Endodermal cell (in vitro differentiated cells): ENCODE results near the gene RAD23B. TPM values are rescaled to one million over a fixed set of nuclear protein-coding genes. Genes with fewer than 3 reads are reported as not detected.

Experiments used
- DNase-seq: peaks from one replicate; pipeline ENCODE4 v3.0.0-alpha.2; 2017
- H3K27ac ChIP-seq: 2 replicates; pipeline ENCODE4 v1.5.1; 2013; ENCODE audit warnings: mild to moderate bottlenecking, low read depth, low read length, moderate library complexity
- H3K27me3 ChIP-seq: 2 replicates; pipeline ENCODE4 v1.6.1; 2013; ENCODE audit warnings: mild to moderate bottlenecking, low read length, moderate library complexity; ENCODE audit not compliant: insufficient read depth, control insufficient read depth, poor library complexity, severe bottlenecking
- H3K36me3 ChIP-seq: 2 replicates; pipeline ENCODE4 v1.7.0; 2013; ENCODE audit warnings: mild to moderate bottlenecking, low read length, moderate library complexity; ENCODE audit not compliant: control insufficient read depth, insufficient read depth
- H3K4me1 ChIP-seq: one replicate; pipeline ENCODE4 v1.7.0; 2013; ENCODE audit warnings: low read length; ENCODE audit not compliant: control insufficient read depth, insufficient read depth
- H3K4me3 ChIP-seq: 2 replicates; pipeline ENCODE4 v1.5.1; 2013; ENCODE audit warnings: mild to moderate bottlenecking, low read length, moderate library complexity
- H3K9ac ChIP-seq: 2 replicates; pipeline ENCODE4 v1.6.1; 2013; ENCODE audit warnings: mild to moderate bottlenecking, low read length, moderate library complexity; ENCODE audit not compliant: poor library complexity, severe bottlenecking; ENCODE audit errors: extremely low read depth
- H3K9me3 ChIP-seq: 2 replicates; pipeline ENCODE4 v1.6.1; 2013; ENCODE audit warnings: mild to moderate bottlenecking, low read length, moderate library complexity; ENCODE audit not compliant: control insufficient read depth
- H3K27ac Mint-ChIP-seq: 2 replicates; pipeline ENCODE4 v1.8.0; 2020; ENCODE audit warnings: mixed read lengths
- H3K27me3 Mint-ChIP-seq: 2 replicates; pipeline ENCODE4 v1.8.0; 2021; ENCODE audit warnings: mild to moderate bottlenecking, mixed read lengths; ENCODE audit not compliant: insufficient read depth
- H3K36me3 Mint-ChIP-seq: 2 replicates; pipeline ENCODE4 v1.8.0; 2020; ENCODE audit warnings: low read depth, mixed read lengths
- H3K4me1 Mint-ChIP-seq: 2 replicates; pipeline ENCODE4 v1.8.0; 2020; ENCODE audit warnings: mixed read lengths
- H3K4me3 Mint-ChIP-seq: 2 replicates; pipeline ENCODE4 v1.8.0; 2020; ENCODE audit warnings: mild to moderate bottlenecking, moderate library complexity, mixed read lengths
- H3K9me3 Mint-ChIP-seq: 2 replicates; pipeline ENCODE4 v1.8.0; 2020; ENCODE audit warnings: mild to moderate bottlenecking, mixed read lengths
- whole genome bisulfite sequencing, 2 experiments: methylation state at CpG; one replicate each; pipeline versions ENCODE4 v1.1.5 to v1.1.7; 2013; ENCODE audit warnings: missing lambda C conversion rate in 2 of 2, mixed read lengths in 1 of 2; ENCODE audit not compliant: insufficient coverage in 1 of 2, insufficient read length in 1 of 2; 5-methylcytosine and 5-hydroxymethylcytosine counted together
- total RNA-seq, 2 donors: library from RNA; stranded (reverse); fragmentation: NEBNext Ultra II Directional in 1 of 2; extraction: Animal tissue kit (Norgen Biotek cat#: 25700) in 1 of 2; gene quantifications; 2 replicates in 1 of 2; 3 replicates in 1 of 2; pipeline ENCODE4 v1.2.1, GENCODE V29; 2021
- TF ChIP-seq, protein P1 (sequence below): fragments of 200-600 bp; sonication (generic); conservative IDR thresholded peaks from 2 replicates; pipeline ENCODE4 v1.5.0; 2021; ENCODE audit warnings: antibody characterized with exemption, mild to moderate bottlenecking

Gene RAD23B
- total RNA-seq, 2 donors from 2014 or later = 154 to 167 TPM

GRCh38 chr9:107367727-107368502, 84.8 kb downstream of the RAD23B start:
- H3K9me3 Mint-ChIP-seq = no peaks in the 10 kb centered on the region
- Histone ChIP-seq H3K27ac (peak overlapping the region; percentile 27), H3K9me3 (no peaks in the 10 kb centered on the region), H3K4me1 (peaks cover 18% of the 10 kb centered on the region), H3K27me3 (no peaks in the 10 kb centered on the region), H3K36me3 (no peaks in the 10 kb centered on the region), H3K9ac (peak overlapping the region; percentile 41), H3K4me3 (no peak overlapping the region)
- H3K27me3 Mint-ChIP-seq = no peaks in the 10 kb centered on the region
- no peaks in the 10 kb centered on the region for H3K36me3 Mint-ChIP-seq
- 81 to 89% methylated on average over 5 to 7 of the region's 7 CpGs for WGBS, 2 experiments
- H3K4me1 Mint-ChIP-seq = peaks cover 32% of the 10 kb centered on the region
- peak overlapping the region; percentile 90 for H3K27ac Mint-ChIP-seq
- peak; percentile 71 for DNase-seq
- peak overlapping the region; percentile 5 for H3K4me3 Mint-ChIP-seq
- TF ChIP-seq, protein P1, sequence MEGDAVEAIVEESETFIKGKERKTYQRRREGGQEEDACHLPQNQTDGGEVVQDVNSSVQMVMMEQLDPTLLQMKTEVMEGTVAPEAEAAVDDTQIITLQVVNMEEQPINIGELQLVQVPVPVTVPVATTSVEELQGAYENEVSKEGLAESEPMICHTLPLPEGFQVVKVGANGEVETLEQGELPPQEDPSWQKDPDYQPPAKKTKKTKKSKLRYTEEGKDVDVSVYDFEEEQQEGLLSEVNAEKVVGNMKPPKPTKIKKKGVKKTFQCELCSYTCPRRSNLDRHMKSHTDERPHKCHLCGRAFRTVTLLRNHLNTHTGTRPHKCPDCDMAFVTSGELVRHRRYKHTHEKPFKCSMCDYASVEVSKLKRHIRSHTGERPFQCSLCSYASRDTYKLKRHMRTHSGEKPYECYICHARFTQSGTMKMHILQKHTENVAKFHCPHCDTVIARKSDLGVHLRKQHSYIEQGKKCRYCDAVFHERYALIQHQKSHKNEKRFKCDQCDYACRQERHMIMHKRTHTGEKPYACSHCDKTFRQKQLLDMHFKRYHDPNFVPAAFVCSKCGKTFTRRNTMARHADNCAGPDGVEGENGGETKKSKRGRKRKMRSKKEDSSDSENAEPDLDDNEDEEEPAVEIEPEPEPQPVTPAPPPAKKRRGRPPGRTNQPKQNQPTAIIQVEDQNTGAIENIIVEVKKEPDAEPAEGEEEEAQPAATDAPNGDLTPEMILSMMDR = no peak

DNA sequence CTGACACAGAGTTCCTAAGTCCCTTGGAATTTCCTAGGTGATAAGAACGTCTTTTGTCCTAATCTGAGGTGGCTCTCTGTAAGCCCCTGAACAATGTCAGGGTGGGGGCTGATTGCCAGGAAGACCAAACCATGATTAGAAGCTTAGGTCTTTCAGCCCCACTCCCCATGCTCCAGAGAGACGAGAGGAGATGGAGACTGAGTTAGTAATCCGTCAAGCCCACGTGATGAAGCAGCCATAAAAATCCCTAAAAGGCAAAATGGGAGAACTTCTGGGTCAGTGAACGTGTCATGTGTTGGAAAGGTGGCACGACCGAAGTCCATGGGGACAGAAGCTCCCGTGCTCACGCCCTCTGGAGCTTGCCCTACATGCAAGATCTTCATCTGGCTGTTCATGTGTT, 85.6 kb downstream of the RAD23B start:
- Histone ChIP-seq H3K4me1 (peaks cover 18% of the 10 kb centered on the region), H3K27ac (no peak overlapping the region), H3K9ac (peak overlapping the region; percentile 41), H3K36me3 (no peaks in the 10 kb centered on the region), H3K9me3 (no peaks in the 10 kb centered on the region), H3K4me3 (peak overlapping the region; percentile 24), H3K27me3 (no peaks in the 10 kb centered on the region)
- TF ChIP-seq, protein P1 = no peak
- 61 to 67% methylated on average over 9 of the region's 9 CpGs for WGBS, 2 experiments
- Mint-ChIP-seq H3K27me3 (no peaks in the 10 kb centered on the region), H3K4me1 (peaks cover 28% of the 10 kb centered on the region), H3K36me3 (no peaks in the 10 kb centered on the region), H3K9me3 (no peaks in the 10 kb centered on the region), H3K4me3 (peak overlapping the region; percentile 5), H3K27ac (peak overlapping the region; percentile 90)
- DNase-seq = peak; percentile 79

DNA sequence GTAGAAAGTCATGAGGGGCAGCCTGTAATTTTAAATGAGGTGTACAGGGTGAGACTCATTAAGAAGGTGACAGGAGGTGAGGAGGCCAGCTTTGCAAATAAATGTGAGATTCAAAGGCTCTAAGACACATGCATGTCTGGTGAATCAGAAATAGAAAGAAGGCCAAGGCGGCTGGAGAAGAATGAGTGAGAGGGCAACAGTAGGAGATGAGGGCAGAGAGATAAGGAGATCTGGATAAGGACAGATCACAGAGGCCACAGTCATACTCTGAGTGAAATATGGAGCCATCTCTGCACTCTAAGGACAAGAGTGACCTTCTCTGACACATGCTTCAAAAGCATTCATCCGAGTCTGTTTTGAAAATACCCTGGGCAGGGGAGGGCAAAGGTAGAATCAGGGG, 90.7 kb downstream of the RAD23B start:
- Histone ChIP-seq H3K27me3 (no peaks in the 10 kb centered on the region), H3K4me3 (no peak overlapping the region), H3K36me3 (no peaks in the 10 kb centered on the region), H3K9me3 (no peaks in the 10 kb centered on the region), H3K27ac (no peak overlapping the region), H3K4me1 (peaks cover 8% of the 10 kb centered on the region), H3K9ac (no peak overlapping the region)
- no peak for DNase-seq
- no peak overlapping the region for H3K27ac Mint-ChIP-seq
- H3K9me3 Mint-ChIP-seq = no peaks in the 10 kb centered on the region
- peaks cover 4% of the 10 kb centered on the region for H3K4me1 Mint-ChIP-seq
- 80 to 92% methylated on average over 2 of the region's 2 CpGs for WGBS, 2 experiments
- no peaks in the 10 kb centered on the region for H3K36me3 Mint-ChIP-seq
- H3K4me3 Mint-ChIP-seq = no peak overlapping the region
- TF ChIP-seq, protein P1 = no peak
- H3K27me3 Mint-ChIP-seq = no peaks in the 10 kb centered on the region
